HG02623 (cell line): Measurements from ENCODE around the gene CDC42EP4.

Source experiments
- ATAC-seq: cut with Tn5 transposase; IDR thresholded peaks from one replicate; pipeline ENCODE4 v1.9.1; 2021; ENCODE audit warnings: moderate library complexity; ENCODE audit not compliant: unreplicated experiment

Gene CDC42EP4

GRCh38 chr17:73304438-73304837 is 7.4 kb downstream of the CDC42EP4 start:
- no peak for ATAC-seq

GRCh38 chr17:73302189-73302588 is 9.6 kb downstream of the CDC42EP4 start:
- no peak for ATAC-seq

- no peak for ATAC-seq
Observed at GRCh38 chr17:73301369-73301768, 10.4 kb downstream of the CDC42EP4 start.

- ATAC-seq: no peak
Observed at GRCh38 chr17:73300392-73300791, 11.4 kb downstream of the CDC42EP4 start.

- ATAC-seq: no peak
Observed at GRCh38 chr17:73297934-73298861, 13.6 kb downstream of the CDC42EP4 start.

- no peak for ATAC-seq
Observed at GRCh38 chr17:73293480-73293911, 18.3 kb downstream of the CDC42EP4 start.

DNA sequence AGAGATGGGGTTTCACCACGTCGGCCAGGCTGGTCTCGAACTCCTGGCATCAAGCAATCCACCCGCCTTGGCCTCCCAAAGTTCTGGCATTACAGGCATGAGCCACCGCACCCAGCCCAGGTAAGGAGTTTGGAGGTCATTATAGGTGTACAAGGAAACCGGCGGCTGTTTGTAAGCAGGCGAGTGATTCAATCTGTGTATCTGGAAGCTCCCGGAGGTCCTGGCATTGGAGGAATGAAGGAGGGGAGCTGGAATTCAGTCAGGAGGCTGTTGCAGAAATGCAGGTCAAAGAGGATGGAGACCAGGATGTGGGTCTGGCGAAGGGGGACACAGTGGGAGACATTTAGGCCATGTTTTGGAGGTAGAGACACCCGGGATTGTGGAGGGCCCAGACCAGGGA is 18.8 kb downstream of the CDC42EP4 start:
- no peak for ATAC-seq

DNA sequence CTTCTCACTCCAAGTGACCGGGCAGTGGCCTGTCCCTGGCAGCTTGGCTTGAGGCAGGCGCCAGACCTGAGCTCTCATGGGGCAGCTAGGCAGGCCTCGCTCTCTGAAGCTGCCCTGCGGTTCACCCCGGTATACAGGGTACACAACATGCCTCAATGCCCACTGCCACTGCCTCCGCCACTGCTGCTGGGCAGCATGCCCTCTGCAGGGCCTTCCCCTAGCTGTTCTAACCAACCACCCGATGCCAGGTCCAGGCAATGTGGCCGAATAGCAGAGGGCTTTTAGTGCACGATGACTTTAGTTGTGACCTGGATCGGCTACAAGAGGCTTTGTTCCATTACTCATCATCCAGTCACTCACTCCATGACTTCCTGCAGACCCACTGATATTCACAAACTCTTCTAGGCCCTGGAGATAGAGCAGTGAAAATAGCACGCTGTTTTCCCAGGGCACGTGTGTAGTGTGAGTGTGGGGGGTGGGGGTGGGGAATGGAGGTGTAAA is 19.7 kb downstream of the CDC42EP4 start:
- no peak for ATAC-seq

- ATAC-seq: peak; percentile 86
Observed at GRCh38 chr17:73291260-73291801, 20.5 kb downstream of the CDC42EP4 start.

DNA sequence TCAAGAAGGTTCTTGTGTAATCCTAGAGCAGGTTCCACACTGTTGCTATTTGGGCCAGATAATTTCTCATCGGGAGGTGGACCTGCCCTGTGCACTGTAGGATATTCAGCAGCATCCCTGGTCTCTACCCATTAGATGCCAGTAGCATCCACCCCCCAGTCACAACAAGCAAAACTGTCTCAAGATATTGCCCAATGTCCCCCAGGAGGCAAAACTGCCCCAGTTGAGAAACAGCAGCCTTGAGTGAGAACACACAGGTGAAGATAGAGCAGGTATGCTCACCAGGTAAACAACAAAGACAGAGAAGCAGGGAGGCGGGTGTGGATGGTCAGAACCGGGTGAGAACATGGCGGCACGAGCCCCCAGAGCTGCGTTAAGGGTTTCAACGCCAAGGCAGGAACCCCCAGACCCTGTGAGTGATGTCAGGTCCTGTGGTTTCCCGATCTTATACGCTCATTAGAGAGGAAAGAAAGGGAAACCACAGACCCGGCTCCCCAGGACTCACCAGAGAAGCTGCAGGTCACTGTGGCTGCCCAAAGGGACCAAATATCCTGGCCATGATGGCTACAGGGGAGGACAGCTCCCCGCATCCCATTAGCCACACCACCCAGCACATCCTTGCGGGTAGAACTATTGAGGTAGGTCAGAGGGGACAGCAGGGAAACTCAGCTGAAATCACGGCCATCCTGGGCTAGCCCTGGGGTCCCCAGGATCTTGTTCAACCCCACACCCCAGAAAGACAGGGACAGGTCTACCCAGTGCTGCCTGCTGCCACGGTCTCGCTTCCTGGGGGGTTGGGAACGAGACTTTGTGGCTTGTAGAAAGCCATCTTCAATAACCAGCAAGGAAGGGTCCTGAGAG is 21.2 kb downstream of the CDC42EP4 start:
- peak; percentile 29 for ATAC-seq

GRCh38 chr17:73289549-73290254 is 22.1 kb downstream of the CDC42EP4 start:
- ATAC-seq: no peak

DNA sequence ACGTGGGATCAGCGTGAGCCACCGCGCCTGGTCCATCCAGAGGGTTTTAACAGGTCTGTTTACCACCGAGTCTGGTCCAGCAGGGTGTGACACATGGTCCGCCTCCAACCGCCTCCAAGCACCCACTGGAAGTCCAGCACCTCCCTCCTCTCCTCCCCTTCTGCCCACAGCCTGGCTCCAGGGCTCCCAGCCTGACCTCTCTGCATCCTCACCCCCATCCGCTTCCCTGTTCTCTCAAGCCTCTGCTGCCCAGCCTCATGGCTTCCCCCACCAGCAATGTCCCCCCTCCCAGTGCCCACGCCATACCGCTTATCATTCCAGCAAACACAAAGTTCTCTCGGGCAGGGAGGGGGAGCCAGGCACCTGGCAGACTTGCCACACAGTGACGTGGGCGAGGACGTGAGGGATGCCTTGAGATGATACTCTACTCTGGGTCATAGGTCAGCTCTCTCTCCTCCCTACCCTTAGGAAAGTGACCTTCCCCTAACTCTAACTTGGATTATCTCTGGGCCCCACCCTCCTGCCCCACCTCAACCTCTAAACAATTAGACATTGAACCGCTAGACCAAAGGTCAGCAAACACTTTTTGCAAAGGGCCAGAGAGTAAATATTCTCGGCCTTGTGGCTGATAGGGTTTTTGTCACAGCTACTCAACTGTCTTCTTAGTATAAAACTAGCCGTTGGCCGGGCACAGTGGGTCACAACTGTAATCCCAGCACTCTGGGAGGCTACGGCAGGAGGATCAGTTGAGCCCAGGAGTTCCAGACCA is 23.1 kb downstream of the CDC42EP4 start:
- no peak for ATAC-seq

GRCh38 chr17:73286863-73287296 is 24.9 kb downstream of the CDC42EP4 start:
- no peak for ATAC-seq

DNA sequence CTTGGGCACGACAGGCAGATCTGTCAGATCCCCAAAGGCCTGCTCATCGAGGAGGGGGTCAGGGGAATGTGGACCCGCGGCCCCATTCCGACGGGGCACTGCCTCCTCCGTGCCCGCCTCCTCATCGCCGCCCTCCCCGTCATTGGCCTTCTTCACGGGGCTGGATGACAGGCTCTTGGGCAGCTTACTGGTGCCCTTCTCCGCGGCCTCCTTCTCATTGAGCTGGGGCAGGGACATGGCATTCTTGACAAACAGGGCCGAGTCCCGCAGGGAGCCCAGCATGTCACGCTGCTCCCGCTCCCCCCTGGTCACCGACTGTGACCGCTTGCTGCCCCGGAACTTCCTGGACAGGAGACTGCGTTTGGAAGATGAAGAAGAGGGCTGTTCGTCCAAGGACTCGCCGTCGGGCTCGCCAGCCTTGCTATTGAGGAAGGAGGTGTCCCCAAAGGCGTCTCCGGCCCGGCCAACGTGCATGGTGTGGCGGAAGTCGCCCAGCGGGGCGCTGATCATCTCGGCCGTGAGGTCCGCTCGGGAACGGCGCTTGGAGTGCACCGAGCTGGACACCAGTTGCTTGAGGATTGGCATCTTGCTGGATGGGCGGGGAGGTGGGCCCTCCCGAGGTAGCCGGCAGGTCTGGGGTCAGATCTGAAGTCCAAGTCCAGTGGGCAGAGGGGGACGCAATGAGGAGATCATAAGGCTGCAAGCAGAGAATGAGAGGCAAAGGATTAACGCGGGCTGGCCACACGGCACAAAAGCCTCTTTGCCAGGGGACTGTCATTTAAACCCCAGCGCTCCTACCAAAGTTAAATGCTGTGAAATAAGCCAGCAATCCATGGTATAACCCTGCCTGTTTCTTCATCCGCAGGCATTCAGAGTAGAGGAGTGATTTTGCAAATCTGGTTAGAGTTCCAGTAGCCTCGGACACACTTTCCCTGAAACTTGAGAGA is 25.6 kb downstream of the CDC42EP4 start:
- no peak for ATAC-seq

GRCh38 chr17:73285603-73285908 is 26.2 kb downstream of the CDC42EP4 start:
- no peak for ATAC-seq

- ATAC-seq: no peak
Observed at GRCh38 chr17:73284906-73285602, 26.7 kb downstream of the CDC42EP4 start.

GRCh38 chr17:73284354-73284753 is 27.4 kb downstream of the CDC42EP4 start:
- ATAC-seq: no peak

GRCh38 chr17:73283841-73284282 is 27.9 kb downstream of the CDC42EP4 start:
- ATAC-seq: no peak
